HEK293 (cell line): ENCODE results near the gene SLC26A6.

Experiments
- CTCF ChIA-PET: fragments of 350-600 bp; formaldehyde crosslinking; extraction: SDS; loops from one replicate; lab custom pipeline; 2021; ENCODE audit warnings: antibody characterized with exemption; lab: Yijun Ruan, JAX
- POLR2A ChIA-PET: fragments of 300-600 bp; formaldehyde crosslinking; extraction: SDS; loops from one replicate; lab custom pipeline; 2020; ENCODE audit warnings: antibody characterized with exemption, inconsistent platforms; lab: Yijun Ruan, JAX
- H3K27ac ChIP-seq: fragments of 200-500 bp; sonication (Bioruptor generic); 2 replicates; pipeline ENCODE4 v1.5.1; 2014; ENCODE audit warnings: low read depth, low read length, control low read depth, inconsistent platforms; ENCODE audit errors: extremely low read depth
- H3K36me3 ChIP-seq, 2 experiments: fragments of 200-500 bp in 1 of 2; sonication (Bioruptor generic) in 1 of 2; 1 replicate in 1 of 2; 2 replicates in 1 of 2; pipeline ENCODE4 v1.5.1; 2014 to 2017; ENCODE audit warnings: inconsistent platforms in 2 of 2, low read length in 2 of 2; ENCODE audit not compliant: control insufficient read depth in 2 of 2, insufficient read depth in 1 of 2
- H3K4me1 ChIP-seq: fragments of 200-500 bp; sonication (Bioruptor generic); 2 replicates; pipeline ENCODE4 v1.5.1; 2014; ENCODE audit warnings: mild to moderate bottlenecking, low read length, inconsistent platforms; ENCODE audit not compliant: control insufficient read depth, insufficient read depth
- H3K4me3 ChIP-seq: 2 replicates; pipeline ENCODE4 v1.5.1; 2011; ENCODE audit warnings: low read depth, mild to moderate bottlenecking, control low read depth, low read length, moderate library complexity
- H3K9me3 ChIP-seq: fragments of 200-500 bp; sonication (Bioruptor generic); 2 replicates; pipeline ENCODE4 v1.5.1; 2014; ENCODE audit warnings: low read depth, low read length, inconsistent platforms; ENCODE audit not compliant: control insufficient read depth, insufficient read depth
- AEBP2 ChIP-seq: fragments of 450-650 bp; formaldehyde crosslinking; IDR thresholded peaks from 2 replicates; pipeline ENCODE4 v1.5.1; 2016; ENCODE audit warnings: missing biosample characterization, missing genetic modification characterization, borderline replicate concordance
- EGR2 ChIP-seq: fragments of 450-650 bp; formaldehyde crosslinking; IDR thresholded peaks from 2 replicates; pipeline ENCODE4 v1.5.1; 2016; ENCODE audit warnings: low read depth, missing biosample characterization, missing genetic modification characterization
- KLF1 ChIP-seq: fragments of 450-650 bp; formaldehyde crosslinking; IDR thresholded peaks from 2 replicates; pipeline ENCODE4 v1.5.1; 2016; ENCODE audit warnings: missing biosample characterization, missing genetic modification characterization
- KLF9 ChIP-seq: fragments of 450-650 bp; formaldehyde crosslinking; IDR thresholded peaks from 2 replicates; pipeline ENCODE4 v1.5.1; 2016; ENCODE audit warnings: missing biosample characterization, missing genetic modification characterization, low read depth
- SP3 ChIP-seq: fragments of 450-650 bp; formaldehyde crosslinking; IDR thresholded peaks from 2 replicates; pipeline ENCODE4 v1.5.1; 2016; ENCODE audit warnings: missing biosample characterization, missing genetic modification characterization
- SP7 ChIP-seq: fragments of 450-650 bp; formaldehyde crosslinking; IDR thresholded peaks from 2 replicates; pipeline ENCODE4 v1.5.1; 2016; ENCODE audit warnings: missing biosample characterization, missing genetic modification characterization
- YY1 ChIP-seq: fragments of 450-650 bp; formaldehyde crosslinking; IDR thresholded peaks from 2 replicates; pipeline ENCODE4 v1.5.1; 2018; ENCODE audit warnings: missing biosample characterization, missing genetic modification characterization
- ZNF148 ChIP-seq: fragments of 450-650 bp; formaldehyde crosslinking; IDR thresholded peaks from 2 replicates; pipeline ENCODE4 v1.5.0; 2017; ENCODE audit warnings: missing biosample characterization, missing genetic modification characterization, borderline replicate concordance
- ZNF175 ChIP-seq: fragments of 450-650 bp; formaldehyde crosslinking; IDR thresholded peaks from 2 replicates; pipeline ENCODE4 v1.5.1; 2016; ENCODE audit warnings: missing biosample characterization, missing genetic modification characterization
- ZNF302 ChIP-seq: fragments of 450-650 bp; formaldehyde crosslinking; IDR thresholded peaks from 2 replicates; pipeline ENCODE4 v1.5.1; 2016; ENCODE audit warnings: missing biosample characterization, missing genetic modification characterization, low read depth
- ZNF311 ChIP-seq: fragments of 450-650 bp; formaldehyde crosslinking; IDR thresholded peaks from 2 replicates; pipeline ENCODE4 v1.5.1; 2017; ENCODE audit warnings: missing biosample characterization, missing genetic modification characterization, borderline replicate concordance
- ZNF423 ChIP-seq: fragments of 450-650 bp; formaldehyde crosslinking; IDR thresholded peaks from 2 replicates; pipeline ENCODE4 v1.5.1; 2016; ENCODE audit warnings: missing biosample characterization, missing genetic modification characterization
- ZNF513 ChIP-seq: fragments of 450-650 bp; IDR thresholded peaks from 2 replicates; pipeline ENCODE4 v1.5.1; 2018; ENCODE audit warnings: missing biosample characterization, missing genetic modification characterization
- ZNF585B ChIP-seq: fragments of 450-650 bp; formaldehyde crosslinking; IDR thresholded peaks from 2 replicates; pipeline ENCODE4 v1.5.1; 2016; ENCODE audit warnings: missing biosample characterization, missing genetic modification characterization
- ZNF610 ChIP-seq: fragments of 450-650 bp; formaldehyde crosslinking; IDR thresholded peaks from 2 replicates; pipeline ENCODE4 v1.5.1; 2016; ENCODE audit warnings: missing biosample characterization, missing genetic modification characterization, borderline replicate concordance
- ZNF670 ChIP-seq: fragments of 450-650 bp; formaldehyde crosslinking; IDR thresholded peaks from 2 replicates; pipeline ENCODE4 v1.5.1; 2016; ENCODE audit warnings: missing biosample characterization, missing genetic modification characterization, low read depth
- ZNF677 ChIP-seq: fragments of 450-650 bp; IDR thresholded peaks from 2 replicates; pipeline ENCODE4 v1.5.0; 2018; ENCODE audit warnings: missing biosample characterization, mild to moderate bottlenecking, missing genetic modification characterization, moderate library complexity
- ZNF747 ChIP-seq: fragments of 450-650 bp; formaldehyde crosslinking; IDR thresholded peaks from 2 replicates; pipeline ENCODE4 v1.5.1; 2016; ENCODE audit warnings: missing biosample characterization, missing genetic modification characterization
- TF ChIP-seq, protein P1 (sequence below): fragments of 450-650 bp; formaldehyde crosslinking; IDR thresholded peaks from 2 replicates; pipeline ENCODE4 v1.5.1; 2016; ENCODE audit warnings: missing biosample characterization, missing genetic modification characterization, low read depth

The SLC26A6 gene

DNA sequence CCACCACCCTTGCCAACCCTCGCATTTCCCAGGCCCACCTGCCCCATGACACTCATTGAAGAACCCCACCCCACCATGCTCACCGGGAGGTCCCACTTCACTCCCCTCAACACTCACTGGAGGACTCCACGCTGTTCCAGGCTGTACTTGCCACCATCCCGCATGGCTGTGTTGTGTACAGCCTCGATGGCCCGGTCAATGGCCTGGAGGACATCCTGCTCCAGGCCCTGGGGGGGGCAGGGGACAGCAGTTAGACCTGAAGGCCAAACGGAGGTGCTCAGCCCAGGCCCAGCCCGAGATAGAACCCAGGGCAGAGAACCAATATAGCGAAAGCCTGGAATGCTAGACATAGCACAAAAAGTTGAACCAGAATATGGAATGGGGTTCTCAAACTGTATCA, 47.5 kb upstream of the SLC26A6 start:
- POLR2A ChIA-PET = no interaction called here
- TF ChIP-seq AEBP2 (tag by site-specific recombination) = no peak
- no peak for TF ChIP-seq ZNF148 (tag by site-specific recombination)
- no peak for TF ChIP-seq SP3
- TF ChIP-seq ZNF670 (tag by site-specific recombination) = no peak
- no peak for TF ChIP-seq ZNF585B (tag by site-specific recombination)
- TF ChIP-seq EGR2 (tag by site-specific recombination) = no peak
- TF ChIP-seq ZNF302 = no peak
- no peak for TF ChIP-seq ZNF423 (tag by site-specific recombination)
- no peak for TF ChIP-seq ZNF747 (tag by site-specific recombination)
- no peak for TF ChIP-seq KLF9 (tag by site-specific recombination)
- no peak for TF ChIP-seq ZNF513 (tag by site-specific recombination)
- no peak for TF ChIP-seq ZNF311 (tag by site-specific recombination)
- TF ChIP-seq ZNF677 (tag by site-specific recombination) = no peak
- no peak for TF ChIP-seq KLF1 (tag by site-specific recombination)
- TF ChIP-seq SP7 (tag by site-specific recombination) = no peak
- TF ChIP-seq, protein P1, sequence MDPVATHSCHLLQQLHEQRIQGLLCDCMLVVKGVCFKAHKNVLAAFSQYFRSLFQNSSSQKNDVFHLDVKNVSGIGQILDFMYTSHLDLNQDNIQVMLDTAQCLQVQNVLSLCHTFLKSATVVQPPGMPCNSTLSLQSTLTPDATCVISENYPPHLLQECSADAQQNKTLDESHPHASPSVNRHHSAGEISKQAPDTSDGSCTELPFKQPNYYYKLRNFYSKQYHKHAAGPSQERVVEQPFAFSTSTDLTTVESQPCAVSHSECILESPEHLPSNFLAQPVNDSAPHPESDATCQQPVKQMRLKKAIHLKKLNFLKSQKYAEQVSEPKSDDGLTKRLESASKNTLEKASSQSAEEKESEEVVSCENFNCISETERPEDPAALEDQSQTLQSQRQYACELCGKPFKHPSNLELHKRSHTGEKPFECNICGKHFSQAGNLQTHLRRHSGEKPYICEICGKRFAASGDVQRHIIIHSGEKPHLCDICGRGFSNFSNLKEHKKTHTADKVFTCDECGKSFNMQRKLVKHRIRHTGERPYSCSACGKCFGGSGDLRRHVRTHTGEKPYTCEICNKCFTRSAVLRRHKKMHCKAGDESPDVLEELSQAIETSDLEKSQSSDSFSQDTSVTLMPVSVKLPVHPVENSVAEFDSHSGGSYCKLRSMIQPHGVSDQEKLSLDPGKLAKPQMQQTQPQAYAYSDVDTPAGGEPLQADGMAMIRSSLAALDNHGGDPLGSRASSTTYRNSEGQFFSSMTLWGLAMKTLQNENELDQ (tag by site-specific recombination) = no peak
- no peak for TF ChIP-seq ZNF610
- TF ChIP-seq YY1 (tag by site-specific recombination) = no peak
- no peak for TF ChIP-seq ZNF175
- Histone ChIP-seq H3K4me3 (no peak overlapping the region), H3K27ac (no peak overlapping the region), H3K9me3 (no peaks in the 10 kb centered on the region), H3K36me3 (peaks cover 0 to 65% of the 10 kb centered on the region in 2 experiments; a peak in 2 of 3 replicates), H3K4me1 (peaks cover 9% of the 10 kb centered on the region)
- CTCF ChIA-PET = interaction anchor here (0.9 to 2.6 kb wide), 2 partner anchors 19 to 49 kb away, joined by 3 to 13 read pairs; no protein-coding TSS in a partner anchor
